Astrocyte of the spinal cord (primary cell): Measurements from ENCODE around the gene CDH12.

ENCODE experiments used
- DNase-seq: peaks from one replicate; pipeline ENCODE4 v3.0.0; 2011; ENCODE audit warnings: low read depth, low spot score
- H3K4me3 ChIP-seq: 2 replicates; pipeline ENCODE4 v1.5.1; 2011; ENCODE audit warnings: low read depth, mild to moderate bottlenecking, low read length, moderate library complexity
- CTCF ChIP-seq: IDR thresholded peaks from 2 replicates; pipeline ENCODE4 v1.5.1; 2012; ENCODE audit warnings: low read depth, mild to moderate bottlenecking, low read length, inconsistent platforms
- in situ Hi-C: cut with HindIII; loops from 2 replicates; pipeline ENCODE4 v1.10.0; 2017; ENCODE audit warnings: low sequenced_read_pairs

CDH12 gene

GRCh38 chr5:22650511-22650910 is 202.6 kb downstream of the CDH12 start:
- TF ChIP-seq CTCF = no peak
- no peak overlapping the region for H3K4me3 ChIP-seq
- in situ Hi-C loops = no loop called here
- DNase-seq = no peak

GRCh38 chr5:22649074-22649473 is 204.1 kb downstream of the CDH12 start:
- no peak for DNase-seq
- in situ Hi-C loops = no loop called here
- TF ChIP-seq CTCF = no peak
- no peak overlapping the region for H3K4me3 ChIP-seq

GRCh38 chr5:22644859-22645258 is 208.3 kb downstream of the CDH12 start:
- DNase-seq = no peak
- no peak for TF ChIP-seq CTCF
- in situ Hi-C loops = no loop called here
- no peak overlapping the region for H3K4me3 ChIP-seq

- H3K4me3 ChIP-seq = no peak overlapping the region
- no peak for DNase-seq
- in situ Hi-C loops = no loop called here
- TF ChIP-seq CTCF = no peak
Observed at GRCh38 chr5:22643356-22643755, 209.8 kb downstream of the CDH12 start.

- in situ Hi-C loops = no loop called here
- DNase-seq = no peak
- H3K4me3 ChIP-seq = no peak overlapping the region
- no peak for TF ChIP-seq CTCF
Observed at GRCh38 chr5:22631683-22632082, 221.5 kb downstream of the CDH12 start.

GRCh38 chr5:22627029-22627428 is 226.1 kb downstream of the CDH12 start:
- H3K4me3 ChIP-seq = no peak overlapping the region
- no peak for TF ChIP-seq CTCF
- DNase-seq = no peak
- in situ Hi-C loops = no loop called here

- DNase-seq = no peak
- H3K4me3 ChIP-seq = no peak overlapping the region
- no peak for TF ChIP-seq CTCF
- in situ Hi-C loops = no loop called here
Observed at GRCh38 chr5:22625451-22625850, 227.7 kb downstream of the CDH12 start.
